Astrocyte of the cerebellum (primary cell): Measurements from ENCODE around the gene VRTN.
A peak's percentile ranks its signal among the peaks of the same experiment; 100 is the strongest.

ENCODE experiments used
- DNase-seq: peaks from one replicate; pipeline ENCODE4 v3.0.0-alpha.2; 2011; ENCODE audit warnings: low read depth
- H3K4me3 ChIP-seq: 2 replicates; pipeline ENCODE4 v1.5.1; 2011; ENCODE audit warnings: mild to moderate bottlenecking, low read depth, low read length, moderate library complexity
- CTCF ChIP-seq: IDR thresholded peaks from 2 replicates; pipeline ENCODE4 v1.5.1; 2012; ENCODE audit warnings: low read length, low read depth, moderate library complexity, mild to moderate bottlenecking; ENCODE audit errors: missing control alignments
- in situ Hi-C: cut with HindIII; loops from 2 replicates; pipeline ENCODE4 v1.10.0; 2017; ENCODE audit warnings: low sequenced_read_pairs

The VRTN gene

GRCh38 chr14:74392616-74393570 lies 44.6 kb downstream of the VRTN start:
- no peak for TF ChIP-seq CTCF
- H3K4me3 ChIP-seq, result no peak overlapping the region
- DNase-seq, result no peak
- in situ Hi-C loops, result no loop called here

GRCh38 chr14:74394549-74394948 lies 46.3 kb downstream of the VRTN start:
- TF ChIP-seq CTCF, result no peak
- in situ Hi-C loops, result no loop called here
- no peak overlapping the region for H3K4me3 ChIP-seq
- DNase-seq, result no peak

GRCh38 chr14:74395094-74395493 lies 46.8 kb downstream of the VRTN start:
- in situ Hi-C loops, result loop anchor here (5.0 kb wide), 1 partner anchor 92 kb away; no protein-coding TSS in a partner anchor
- no peak overlapping the region for H3K4me3 ChIP-seq
- no peak for TF ChIP-seq CTCF
- DNase-seq, result no peak

GRCh38 chr14:74400031-74400685 lies 51.9 kb downstream of the VRTN start:
- DNase-seq, result no peak

GRCh38 chr14:74400919-74401503 lies 52.7 kb downstream of the VRTN start:
- no peak overlapping the region for H3K4me3 ChIP-seq
- DNase-seq, result no peak
- TF ChIP-seq CTCF, result no peak
- in situ Hi-C loops, result no loop called here

More at GRCh38 chr14:74400031-74400685, 51.9 kb downstream of the VRTN start:
- in situ Hi-C loops, result no loop called here
- H3K4me3 ChIP-seq, result no peak overlapping the region
- peak; percentile 8 for TF ChIP-seq CTCF

- H3K4me3 ChIP-seq, result no peak overlapping the region
- no peak for TF ChIP-seq CTCF
- DNase-seq, result no peak
- in situ Hi-C loops, result no loop called here
These were observed 53.4 kb downstream of the VRTN start for GRCh38 chr14:74401504-74402241.
